Tibial nerve (tissue), 3 donors: ENCODE measurements around the gene FAM151A.

Experiments
- POLR2A ChIP-seq, 2 donors: fragments of 450-650 bp; IDR thresholded peaks; one replicate each; pipeline ENCODE4 v1.6.1; 2017; ENCODE audit warnings: antibody characterized with exemption in 2 of 2, mild to moderate bottlenecking in 2 of 2, moderate library complexity in 2 of 2
- TF ChIP-seq, protein P1 (sequence below), 5 experiments: fragments of 200-600 bp in 3 of 5; fragments of 450-650 bp in 2 of 5; sonication (generic) in 3 of 5; IDR thresholded peaks; one replicate each; pipeline ENCODE4 v1.5.1; 2016 to 2019; ENCODE audit warnings: antibody characterized with exemption in 5 of 5, mild to moderate bottlenecking in 3 of 5, moderate library complexity in 2 of 5

DNA sequence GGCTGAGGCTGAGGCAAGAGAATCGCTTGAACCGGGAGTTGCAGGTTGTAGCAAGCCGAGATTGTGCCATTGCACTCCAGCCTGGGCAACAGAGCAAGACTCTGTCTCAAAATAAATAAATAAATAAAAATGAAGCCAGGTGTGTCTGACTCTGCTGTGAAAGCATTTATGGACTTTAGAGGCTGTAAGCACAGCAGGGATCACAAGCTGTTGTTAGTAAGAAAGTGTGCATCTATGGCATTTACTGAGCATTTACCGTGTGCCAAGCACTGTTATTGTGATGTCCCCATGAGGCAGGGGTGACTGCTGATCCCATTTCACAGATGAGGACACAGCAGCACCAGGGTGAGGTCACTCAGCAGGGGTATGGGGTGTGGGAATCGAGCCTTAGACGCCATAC lies 20.1 kb downstream of the FAM151A start:
- TF ChIP-seq, protein P1, sequence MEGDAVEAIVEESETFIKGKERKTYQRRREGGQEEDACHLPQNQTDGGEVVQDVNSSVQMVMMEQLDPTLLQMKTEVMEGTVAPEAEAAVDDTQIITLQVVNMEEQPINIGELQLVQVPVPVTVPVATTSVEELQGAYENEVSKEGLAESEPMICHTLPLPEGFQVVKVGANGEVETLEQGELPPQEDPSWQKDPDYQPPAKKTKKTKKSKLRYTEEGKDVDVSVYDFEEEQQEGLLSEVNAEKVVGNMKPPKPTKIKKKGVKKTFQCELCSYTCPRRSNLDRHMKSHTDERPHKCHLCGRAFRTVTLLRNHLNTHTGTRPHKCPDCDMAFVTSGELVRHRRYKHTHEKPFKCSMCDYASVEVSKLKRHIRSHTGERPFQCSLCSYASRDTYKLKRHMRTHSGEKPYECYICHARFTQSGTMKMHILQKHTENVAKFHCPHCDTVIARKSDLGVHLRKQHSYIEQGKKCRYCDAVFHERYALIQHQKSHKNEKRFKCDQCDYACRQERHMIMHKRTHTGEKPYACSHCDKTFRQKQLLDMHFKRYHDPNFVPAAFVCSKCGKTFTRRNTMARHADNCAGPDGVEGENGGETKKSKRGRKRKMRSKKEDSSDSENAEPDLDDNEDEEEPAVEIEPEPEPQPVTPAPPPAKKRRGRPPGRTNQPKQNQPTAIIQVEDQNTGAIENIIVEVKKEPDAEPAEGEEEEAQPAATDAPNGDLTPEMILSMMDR (IDR thresholded peaks at IDR 0.05), result no peak
- TF ChIP-seq POLR2A (IDR thresholded peaks at IDR 0.05), result no peak
